ENCODE results near the gene LRRC4. TPM values are rescaled to one million over a fixed set of nuclear protein-coding genes. Genes with fewer than 3 reads are reported as not detected.

LRRC4 gene
- total RNA-seq, 4 donors from 2014 or later, result 0.96 to 4.7 (median 1.8) TPM

- DNase-seq (ENCODE audit: low spot score), result no peak
Measured at GRCh38 chr7:128069373-128070364, 38.4 kb upstream of the LRRC4 start.

GRCh38 chr7:128068785-128069184 lies 37.5 kb upstream of the LRRC4 start:
- DNase-seq (ENCODE audit: low spot score) (no peak), ATAC-seq (ENCODE audit: low FRiP score) (no peak)
- no peak for TF ChIP-seq CTCF (IDR thresholded peaks at IDR 0.05)

More at GRCh38 chr7:128069373-128070364, 38.4 kb upstream of the LRRC4 start:
- ATAC-seq (ENCODE audit: low FRiP score), result no peak
- TF ChIP-seq CTCF (IDR thresholded peaks at IDR 0.05), result no peak

DNA sequence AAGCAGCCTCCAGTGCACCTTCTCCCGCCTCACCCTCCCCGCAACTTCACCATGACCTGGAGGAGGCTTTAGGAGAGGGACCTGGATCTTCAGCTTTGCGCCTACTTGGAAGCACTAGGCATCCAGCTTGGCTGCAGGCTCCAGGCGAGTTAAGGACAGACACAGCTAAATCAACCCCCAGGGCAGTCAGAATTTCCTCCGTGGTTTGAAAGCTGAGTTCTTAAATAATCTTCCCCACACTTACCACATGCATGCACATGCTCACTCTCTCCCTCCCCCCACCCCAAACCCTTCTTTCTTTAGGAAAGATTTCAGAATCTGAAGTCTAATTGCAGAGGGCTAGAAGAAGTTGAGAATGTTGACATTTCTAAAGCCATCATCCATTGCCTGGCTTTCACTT lies 36.7 kb upstream of the LRRC4 start:
- ATAC-seq (ENCODE audit: low FRiP score) (no peak), DNase-seq (ENCODE audit: low spot score) (no peak)
- TF ChIP-seq CTCF (IDR thresholded peaks at IDR 0.05), result no peak

GRCh38 chr7:128066858-128067257 lies 35.6 kb upstream of the LRRC4 start:
- ATAC-seq (ENCODE audit: low FRiP score) (no peak), DNase-seq (ENCODE audit: low spot score) (no peak)
- no peak for TF ChIP-seq CTCF (IDR thresholded peaks at IDR 0.05)

- DNase-seq (ENCODE audit: low spot score) (no peak), ATAC-seq (ENCODE audit: low FRiP score) (no peak)
- TF ChIP-seq CTCF (IDR thresholded peaks at IDR 0.05), result no peak
Measured at GRCh38 chr7:128066395-128066794, 35.2 kb upstream of the LRRC4 start.

GRCh38 chr7:128065872-128066271 lies 34.6 kb upstream of the LRRC4 start:
- DNase-seq (ENCODE audit: low spot score) (no peak), ATAC-seq (ENCODE audit: low FRiP score) (no peak)
- no peak for TF ChIP-seq CTCF (IDR thresholded peaks at IDR 0.05)

DNA sequence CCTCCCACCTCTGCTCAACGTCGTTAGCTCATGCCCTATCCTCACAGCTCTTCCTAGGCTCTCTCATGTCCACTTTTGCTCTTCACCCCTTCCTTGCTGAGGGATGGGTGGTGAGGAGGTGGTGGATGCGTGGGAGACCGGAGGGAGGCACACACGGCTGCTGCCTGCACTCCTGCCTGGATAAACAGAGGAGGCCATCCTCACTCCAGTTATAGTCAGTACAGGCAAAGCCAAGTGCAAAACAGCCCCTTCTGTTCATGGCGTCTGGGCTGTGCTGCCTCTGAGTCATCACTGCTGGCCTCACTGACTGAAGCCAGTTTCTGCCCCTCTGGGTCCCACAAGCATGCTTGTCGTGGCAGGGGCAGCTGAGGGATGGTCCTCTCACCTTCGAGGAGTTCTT lies 31.9 kb upstream of the LRRC4 start:
- TF ChIP-seq CTCF (IDR thresholded peaks at IDR 0.05), result no peak
- no peak for ATAC-seq (ENCODE audit: low FRiP score)
- no peak for DNase-seq (ENCODE audit: low spot score)

All from omental fat pad (tissue), 4 donors.